ENCODE data around the gene TRMT112. TPM values are rescaled to one million over a fixed set of nuclear protein-coding genes. Genes with fewer than 3 reads are reported as not detected.
A peak's percentile ranks its signal among the peaks of the same experiment; 100 is the strongest.

The TRMT112 gene
- total RNA-seq, 2 donors from 2014 or later, result 110 to 151 TPM

GRCh38 chr11:64341429-64341828 lies 24.1 kb upstream of the TRMT112 start:
- Histone ChIP-seq H3K4me3 (no peak overlapping the region), H3K36me3 (no peaks in the 10 kb centered on the region), H3K27ac (no peak overlapping the region), H3K9me3 (no peaks in the 10 kb centered on the region), H3K4me1 (peaks cover 0 to 32% of the 10 kb centered on the region in 2 donors), H3K27me3 (no peaks in the 10 kb centered on the region)
- DNase-seq (ENCODE audit: low spot score), result no peak
- TF ChIP-seq CTCF (IDR thresholded peaks at IDR 0.05), result no peak

- H3K4me3 ChIP-seq, result peak overlapping the region; percentile 13 to 26
- H3K9me3 ChIP-seq, result no peaks in the 10 kb centered on the region
- no peaks in the 10 kb centered on the region for H3K36me3 ChIP-seq
- no peak for DNase-seq (ENCODE audit: low spot score)
- peaks cover 0 to 32% of the 10 kb centered on the region in 2 donors for H3K4me1 ChIP-seq
- no peak overlapping the region for H3K27ac ChIP-seq
- TF ChIP-seq CTCF (IDR thresholded peaks at IDR 0.05), result no peak
- H3K27me3 ChIP-seq, result no peaks in the 10 kb centered on the region
These were observed 23.4 kb upstream of the TRMT112 start for GRCh38 chr11:64340671-64341335.

GRCh38 chr11:64339754-64340408 lies 22.5 kb upstream of the TRMT112 start, which contains the start of gene CCDC88B:
TSS of gene CCDC88B (plus strand) at chr11:64340204. CDS start at chr11:64340267, 63 bp downstream.
- Histone ChIP-seq H3K27ac (no peak within 1 kb of the TSS), H3K27me3 (no peaks in the 10 kb centered on the region), H3K36me3 (no peaks in the 10 kb centered on the region), H3K4me3 (peak within 1 kb of the TSS; percentile 13 to 26), H3K9me3 (no peaks in the 10 kb centered on the region), H3K4me1 (peaks cover 0 to 32% of the 10 kb centered on the region in 2 donors)
- no peak for TF ChIP-seq CTCF (IDR thresholded peaks at IDR 0.05)
- DNase-seq (ENCODE audit: low spot score), result no peak

DNA sequence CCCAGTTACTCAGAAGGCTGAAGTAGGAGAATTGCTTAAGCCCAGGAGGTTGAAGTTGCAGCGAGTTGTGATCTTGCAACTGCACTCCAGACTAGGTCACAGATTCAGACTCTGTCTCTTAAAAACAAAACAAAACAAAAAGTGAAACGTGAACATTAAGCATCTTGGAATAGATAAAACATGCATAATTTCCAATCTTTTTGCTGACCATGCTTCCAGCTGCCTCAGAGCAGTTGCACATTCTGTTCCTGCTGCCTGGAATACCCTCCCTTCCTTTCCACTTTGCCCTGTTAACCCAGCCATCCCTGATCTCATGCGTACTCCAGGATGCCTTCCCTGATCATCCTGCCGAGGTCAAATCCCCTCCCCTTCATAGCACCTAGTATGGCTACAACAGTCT lies 21.9 kb upstream of the TRMT112 start:
- H3K9me3 ChIP-seq, result no peaks in the 10 kb centered on the region
- TF ChIP-seq CTCF (IDR thresholded peaks at IDR 0.05), result no peak
- DNase-seq (ENCODE audit: low spot score), result no peak
- H3K4me3 ChIP-seq, result no peak overlapping the region
- H3K4me1 ChIP-seq, result peaks cover 0 to 32% of the 10 kb centered on the region in 2 donors
- H3K27ac ChIP-seq, result no peak overlapping the region
- no peaks in the 10 kb centered on the region for H3K36me3 ChIP-seq
- no peaks in the 10 kb centered on the region for H3K27me3 ChIP-seq

DNA sequence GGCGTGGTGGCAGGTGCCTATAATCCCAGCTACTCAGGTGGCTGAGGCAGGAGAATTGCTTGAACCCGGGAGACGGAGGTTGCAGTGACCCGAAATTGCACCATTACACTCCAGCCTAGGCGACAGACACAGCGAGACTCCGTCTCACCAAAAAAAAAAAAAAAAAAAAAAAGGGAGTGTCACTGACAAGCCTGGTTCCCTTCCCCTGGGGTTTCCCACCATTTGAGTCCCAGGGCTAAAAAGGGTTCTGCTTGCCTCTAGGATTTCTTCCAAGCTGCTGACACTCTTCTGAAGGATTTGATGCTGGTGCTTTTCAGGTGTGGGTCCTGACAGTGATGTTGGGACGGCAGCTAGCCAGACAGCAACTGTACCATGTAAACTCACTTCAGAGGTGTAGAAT lies 21.4 kb upstream of the TRMT112 start:
- Histone ChIP-seq H3K27ac (no peak overlapping the region), H3K4me1 (peaks cover 0 to 29% of the 10 kb centered on the region in 2 donors), H3K27me3 (no peaks in the 10 kb centered on the region), H3K4me3 (no peak overlapping the region), H3K36me3 (no peaks in the 10 kb centered on the region), H3K9me3 (no peaks in the 10 kb centered on the region)
- DNase-seq (ENCODE audit: low spot score), result no peak
- TF ChIP-seq CTCF (IDR thresholded peaks at IDR 0.05), result no peak
